HepG2 (cell line): ENCODE data around the gene SEMA4A. TPM values are rescaled to one million over a fixed set of nuclear protein-coding genes. Genes with fewer than 3 reads are reported as not detected.
A peak's percentile ranks its signal among the peaks of the same experiment; 100 is the strongest.

ENCODE experiments used
- AGO2 ChIP-seq: fragments of 200-400 bp; formaldehyde crosslinking; optimal IDR thresholded peaks from 2 replicates; pipeline ENCODE3; 2017; ENCODE audit warnings: mild to moderate bottlenecking, low read depth, low read length, moderate library complexity
- CERS6 ChIP-seq: sonication (generic); formaldehyde crosslinking; IDR thresholded peaks from 2 replicates; pipeline ENCODE4 v1.5.0; 2020; ENCODE audit warnings: missing genetic modification reagents
- GTF3A ChIP-seq: sonication (generic); formaldehyde crosslinking; conservative IDR thresholded peaks from 2 replicates; pipeline ENCODE4 v1.4.0; 2020; ENCODE audit warnings: mild to moderate bottlenecking, missing genetic modification reagents
- ISL2 ChIP-seq: sonication (generic); formaldehyde crosslinking; IDR thresholded peaks from 2 replicates; pipeline ENCODE4 v1.5.0; 2020; ENCODE audit warnings: missing genetic modification reagents
- MYC ChIP-seq: sonication (generic); formaldehyde crosslinking; IDR thresholded peaks from 2 replicates; pipeline ENCODE4 v1.9.0; 2021; ENCODE audit warnings: missing genetic modification reagents, borderline replicate concordance
- NCOA1 ChIP-seq: sonication (generic); formaldehyde crosslinking; IDR thresholded peaks from 2 replicates; pipeline ENCODE4 v1.9.0; 2021; ENCODE audit warnings: missing genetic modification reagents
- NFATC3 ChIP-seq: sonication (generic); formaldehyde crosslinking; IDR thresholded peaks from 2 replicates; pipeline ENCODE4 v1.5.1; 2020; ENCODE audit warnings: mild to moderate bottlenecking, missing genetic modification reagents
- NR2C2 ChIP-seq: sonication (generic); formaldehyde crosslinking; IDR thresholded peaks from 2 replicates; pipeline ENCODE4 v1.4.0; 2020; ENCODE audit warnings: missing genetic modification reagents, mild to moderate bottlenecking, moderate library complexity, borderline replicate concordance
- SSRP1 ChIP-seq: IDR thresholded peaks from 2 replicates; pipeline ENCODE4 v1.6.1; 2016; ENCODE audit warnings: control low read depth
- TFDP2 ChIP-seq: sonication (generic); formaldehyde crosslinking; IDR thresholded peaks from 2 replicates; pipeline ENCODE4 v1.4.0; 2020; ENCODE audit warnings: missing genetic modification reagents
- XRCC5 ChIP-seq: fragments of 200-400 bp; formaldehyde crosslinking; optimal IDR thresholded peaks from 2 replicates; pipeline ENCODE3; 2017; ENCODE audit warnings: mild to moderate bottlenecking, low read length
- ZBTB2 ChIP-seq: sonication (generic); formaldehyde crosslinking; IDR thresholded peaks from 2 replicates; pipeline ENCODE4 v1.8.0; 2022; ENCODE audit warnings: low read depth, missing genetic modification reagents
- ZBTB7B ChIP-seq: sonication (generic); formaldehyde crosslinking; IDR thresholded peaks from 2 replicates; pipeline ENCODE4 v1.4.0; 2020; ENCODE audit warnings: missing genetic modification reagents
- ZNF710 ChIP-seq: sonication (generic); formaldehyde crosslinking; IDR thresholded peaks from 2 replicates; pipeline ENCODE4 v1.5.0; 2020; ENCODE audit warnings: mild to moderate bottlenecking, missing genetic modification reagents, borderline replicate concordance
- ZNF879 ChIP-seq: sonication (generic); formaldehyde crosslinking; IDR thresholded peaks from 2 replicates; pipeline ENCODE4 v1.8.1; 2023; ENCODE audit warnings: missing genetic modification reagents
- polyA plus RNA-seq, 8 experiments: library from polyadenylated mRNA; depleted of rRNA in 3 of 8; stranded (reverse) in 7 of 8; unstranded in 1 of 8; fragments of >200 nt; fragmentation: Illumina TruSeq in 4 of 8; extraction: Trizol in 4 of 8; gene quantifications; 2 replicates each; pipeline versions ENCODE4 v1.2.1 to v1.2.3, GENCODE V29; 2011 to 2016; ENCODE audit warnings: low read depth in 4 of 8, missing spikeins in 1 of 8, mixed read lengths in 1 of 8; ENCODE audit not compliant: insufficient read depth in 1 of 8
- total RNA-seq, 5 experiments: library from RNA; depleted of rRNA; stranded (reverse); fragments of >200 nt; fragmentation: Illumina TruSeq; extraction: Trizol; gene quantifications; 2 replicates each; pipeline ENCODE4 v1.2.3, GENCODE V29; 2016; ENCODE audit warnings: low read depth in 1 of 5
- TF ChIP-seq, protein P1 (sequence below): sonication (generic); formaldehyde crosslinking; IDR thresholded peaks from 2 replicates; pipeline ENCODE4 v1.5.1; 2020; ENCODE audit warnings: mild to moderate bottlenecking, missing genetic modification reagents
- TF ChIP-seq, protein P2 (sequence below): IDR thresholded peaks from 2 replicates; pipeline ENCODE4 v1.6.1; 2016
- TF ChIP-seq, protein P3 (sequence below): sonication (generic); formaldehyde crosslinking; IDR thresholded peaks from 2 replicates; pipeline ENCODE4 v1.5.1; 2020; ENCODE audit warnings: missing genetic modification reagents, mild to moderate bottlenecking, borderline replicate concordance

The SEMA4A gene
- total and polyA plus RNA-seq, 2 of the 13 experiments (the other 11 are each of a cell fraction or from before 2014, with no cell fraction given), result 0.09 to 0.20 TPM

DNA sequence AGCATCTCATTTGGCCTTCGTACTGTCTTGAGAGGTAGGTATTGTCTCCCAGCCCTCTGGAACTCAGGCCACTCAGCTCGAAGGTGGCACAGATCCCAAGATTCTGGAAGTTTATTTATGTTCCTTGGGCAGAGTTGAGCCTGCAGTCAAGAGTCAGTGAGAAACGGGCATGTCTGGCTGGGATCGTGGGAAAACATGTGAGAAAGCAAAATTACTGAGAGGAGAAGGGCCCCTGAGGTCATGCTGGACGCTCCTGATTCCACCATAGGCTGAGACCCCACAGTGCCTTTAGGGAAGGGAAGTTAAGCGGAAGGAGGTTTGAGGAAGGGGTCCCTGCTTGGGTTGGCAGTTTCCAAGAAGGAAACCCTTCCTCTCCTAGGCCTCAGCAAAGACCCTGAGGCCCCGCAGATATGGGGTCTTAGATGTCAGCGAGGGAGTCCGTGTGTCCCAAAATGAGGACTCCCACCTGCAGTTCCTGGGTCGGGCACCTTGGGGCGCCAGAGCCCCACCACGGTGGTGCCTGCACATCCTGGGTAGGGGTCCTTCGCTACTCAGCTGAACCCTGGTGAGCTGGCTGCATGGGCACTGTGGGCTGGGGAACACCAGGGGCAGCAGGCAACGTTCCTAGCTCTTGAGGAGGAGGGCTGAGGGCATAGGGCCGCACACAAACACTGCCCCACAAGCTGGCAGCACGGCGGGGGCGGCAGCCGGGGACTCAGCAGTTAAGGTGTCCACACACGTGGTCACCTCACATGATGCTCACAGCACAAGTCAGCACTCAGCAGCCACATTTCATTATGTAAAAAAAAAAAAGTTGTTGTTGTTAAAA is 12.3 kb upstream of the SEMA4A start (continued):
- TF ChIP-seq, protein P1, sequence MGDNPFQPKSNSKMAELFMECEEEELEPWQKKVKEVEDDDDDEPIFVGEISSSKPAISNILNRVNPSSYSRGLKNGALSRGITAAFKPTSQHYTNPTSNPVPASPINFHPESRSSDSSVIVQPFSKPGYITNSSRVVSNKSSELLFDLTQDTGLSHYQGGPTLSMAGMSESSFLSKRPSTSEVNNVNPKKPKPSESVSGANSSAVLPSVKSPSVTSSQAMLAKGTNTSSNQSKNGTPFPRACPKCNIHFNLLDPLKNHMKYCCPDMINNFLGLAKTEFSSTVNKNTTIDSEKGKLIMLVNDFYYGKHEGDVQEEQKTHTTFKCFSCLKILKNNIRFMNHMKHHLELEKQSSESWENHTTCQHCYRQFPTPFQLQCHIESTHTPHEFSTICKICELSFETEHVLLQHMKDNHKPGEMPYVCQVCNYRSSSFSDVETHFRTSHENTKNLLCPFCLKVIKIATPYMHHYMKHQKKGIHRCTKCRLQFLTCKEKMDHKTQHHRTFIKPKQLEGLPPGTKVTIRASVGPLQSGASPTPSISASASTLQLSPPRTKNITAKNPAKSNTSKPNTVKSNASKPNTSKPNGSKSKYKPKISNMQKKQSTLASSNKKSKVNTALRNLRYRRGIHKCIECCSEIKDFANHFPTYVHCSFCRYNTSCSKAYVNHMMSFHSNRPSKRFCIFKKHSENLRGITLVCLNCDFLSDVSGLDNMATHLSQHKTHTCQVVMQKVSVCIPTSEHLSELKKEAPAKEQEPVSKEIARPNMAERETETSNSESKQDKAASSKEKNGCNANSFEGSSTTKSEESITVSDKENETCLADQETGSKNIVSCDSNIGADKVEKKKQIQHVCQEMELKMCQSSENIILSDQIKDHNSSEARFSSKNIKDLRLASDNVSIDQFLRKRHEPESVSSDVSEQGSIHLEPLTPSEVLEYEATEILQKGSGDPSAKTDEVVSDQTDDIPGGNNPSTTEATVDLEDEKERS, result no peak
- no peak for TF ChIP-seq NFATC3 (CRISPR knock-in tag)
- TF ChIP-seq ISL2 (CRISPR knock-in tag), result no peak; the same call in 1 of the 2 replicates
- TF ChIP-seq XRCC5, result no peak
- TF ChIP-seq NCOA1 (CRISPR knock-in tag), result no peak
- TF ChIP-seq SSRP1 (CRISPR knock-in tag), result 0 out of 2 replicates have a peak, but pooled peaks have one; percentile 29
- no peak for TF ChIP-seq ZBTB2 (CRISPR knock-in tag)
- TF ChIP-seq, protein P2, sequence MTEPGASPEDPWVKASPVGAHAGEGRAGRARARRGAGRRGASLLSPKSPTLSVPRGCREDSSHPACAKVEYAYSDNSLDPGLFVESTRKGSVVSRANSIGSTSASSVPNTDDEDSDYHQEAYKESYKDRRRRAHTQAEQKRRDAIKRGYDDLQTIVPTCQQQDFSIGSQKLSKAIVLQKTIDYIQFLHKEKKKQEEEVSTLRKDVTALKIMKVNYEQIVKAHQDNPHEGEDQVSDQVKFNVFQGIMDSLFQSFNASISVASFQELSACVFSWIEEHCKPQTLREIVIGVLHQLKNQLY (CRISPR knock-in tag), result no peak
- TF ChIP-seq GTF3A (CRISPR knock-in tag), result no peak
- no peak; the same call in 1 of the 2 replicates for TF ChIP-seq ZBTB7B
- no peak; the same call in 1 of the 2 replicates for TF ChIP-seq MYC (CRISPR knock-in tag)
- TF ChIP-seq NR2C2 (CRISPR knock-in tag), result no peak
- TF ChIP-seq TFDP2 (CRISPR knock-in tag), result no peak
- peak; percentile 97 for TF ChIP-seq AGO2
- no peak for TF ChIP-seq ZNF879 (CRISPR knock-in tag)
- TF ChIP-seq ZNF710, result 0 out of 2 replicates have a peak, but pooled peaks have one; percentile 36
- TF ChIP-seq, protein P3, sequence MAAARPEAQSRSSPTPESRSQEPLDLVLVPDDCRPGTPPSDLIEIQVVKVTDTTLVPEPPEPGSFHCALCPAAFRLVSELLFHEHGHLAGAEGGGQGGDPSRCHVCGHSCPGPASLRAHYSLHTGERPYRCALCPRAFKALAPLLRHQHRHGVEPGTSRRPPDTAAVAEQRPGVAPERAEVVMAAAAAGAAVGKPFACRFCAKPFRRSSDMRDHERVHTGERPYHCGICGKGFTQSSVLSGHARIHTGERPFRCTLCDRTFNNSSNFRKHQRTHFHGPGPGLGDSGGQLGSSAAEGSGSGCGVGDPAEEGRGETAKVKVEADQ (CRISPR knock-in tag), result no peak
- no peak for TF ChIP-seq CERS6 (CRISPR knock-in tag)
